ENCODE data around the gene NFKBIE. TPM values are rescaled to one million over a fixed set of nuclear protein-coding genes. Genes with fewer than 3 reads are reported as not detected.

The NFKBIE gene
- total RNA-seq, 2 experiments from 2014 or later: 22.7 to 24.8 TPM

GRCh38 chr6:44251576-44252524 lies 13.5 kb downstream of the NFKBIE start:
- peaks cover 79% of the 10 kb centered on the region for H3K4me1 Mint-ChIP-seq
- peaks cover 95% of the 10 kb centered on the region for H3K36me3 Mint-ChIP-seq
- H3K4me3 Mint-ChIP-seq: peak overlapping the region; percentile 97
- H3K9me3 Mint-ChIP-seq: no peaks in the 10 kb centered on the region
- no peak for DNase-seq
- peak overlapping the region; percentile 100 for H3K27ac Mint-ChIP-seq
- H3K27me3 Mint-ChIP-seq: peaks cover 22% of the 10 kb centered on the region

- peaks cover 88% of the 10 kb centered on the region for H3K36me3 Mint-ChIP-seq
- peaks cover 25% of the 10 kb centered on the region for H3K27me3 Mint-ChIP-seq
- H3K27ac Mint-ChIP-seq: peak overlapping the region; percentile 100
- peak overlapping the region; percentile 97 for H3K4me3 Mint-ChIP-seq
- DNase-seq: no peak
- no peaks in the 10 kb centered on the region for H3K9me3 Mint-ChIP-seq
- H3K4me1 Mint-ChIP-seq: peaks cover 74% of the 10 kb centered on the region
Measured at GRCh38 chr6:44250718-44251123, 14.6 kb downstream of the NFKBIE start.

- Mint-ChIP-seq H3K36me3 (peaks cover 83% of the 10 kb centered on the region), H3K4me1 (peaks cover 74% of the 10 kb centered on the region), H3K4me3 (peak overlapping the region; percentile 97), H3K27ac (peak overlapping the region; percentile 100), H3K9me3 (no peaks in the 10 kb centered on the region), H3K27me3 (peaks cover 25% of the 10 kb centered on the region)
- no peak for DNase-seq
Measured at GRCh38 chr6:44250067-44250717, 15.2 kb downstream of the NFKBIE start.

GRCh38 chr6:44249082-44249748 lies 16.1 kb downstream of the NFKBIE start:
- Mint-ChIP-seq H3K4me1 (peaks cover 67% of the 10 kb centered on the region), H3K9me3 (no peaks in the 10 kb centered on the region), H3K36me3 (peaks cover 74% of the 10 kb centered on the region), H3K27me3 (peaks cover 19% of the 10 kb centered on the region), H3K4me3 (peak overlapping the region; percentile 97), H3K27ac (peak overlapping the region; percentile 100)
- DNase-seq: no peak

GRCh38 chr6:44248579-44248978 lies 16.8 kb downstream of the NFKBIE start:
- Mint-ChIP-seq H3K9me3 (no peaks in the 10 kb centered on the region), H3K36me3 (peaks cover 69% of the 10 kb centered on the region), H3K4me3 (peak overlapping the region; percentile 97), H3K27ac (peak overlapping the region; percentile 100), H3K27me3 (peaks cover 19% of the 10 kb centered on the region), H3K4me1 (peaks cover 65% of the 10 kb centered on the region)
- DNase-seq: no peak

GRCh38 chr6:44247338-44248302 lies 17.7 kb downstream of the NFKBIE start:
- Mint-ChIP-seq H3K9me3 (no peaks in the 10 kb centered on the region), H3K27ac (peak overlapping the region; percentile 100), H3K36me3 (peaks cover 59% of the 10 kb centered on the region), H3K27me3 (peaks cover 19% of the 10 kb centered on the region), H3K4me3 (peak overlapping the region; percentile 97), H3K4me1 (peaks cover 55% of the 10 kb centered on the region)
- DNase-seq: peak; percentile 86

GRCh38 chr6:44246663-44247337 lies 18.6 kb downstream of the NFKBIE start, which contains the start of gene HSP90AB1:
Gene HSP90AB1, plus strand, starts transcription at chr6:44247101. Its CDS starts 1,529 bp downstream, at chr6:44248630.
- Mint-ChIP-seq H3K4me3 (peak within 1 kb of the TSS; percentile 97), H3K27me3 (peaks cover 19% of the 10 kb centered on the region), H3K27ac (peak within 1 kb of the TSS; percentile 100), H3K9me3 (no peaks in the 10 kb centered on the region), H3K36me3 (peaks cover 51% of the 10 kb centered on the region), H3K4me1 (peaks cover 48% of the 10 kb centered on the region)
- peak; percentile 95 for DNase-seq

GRCh38 chr6:44245912-44246662 lies 19.3 kb downstream of the NFKBIE start:
- peaks cover 44% of the 10 kb centered on the region for H3K36me3 Mint-ChIP-seq

GRCh38 chr6:44245391-44245911 lies 19.9 kb downstream of the NFKBIE start:
- H3K9me3 Mint-ChIP-seq: no peaks in the 10 kb centered on the region
- H3K27me3 Mint-ChIP-seq: peaks cover 19% of the 10 kb centered on the region
- peak; percentile 9 for DNase-seq
- peaks cover 36% of the 10 kb centered on the region for H3K4me1 Mint-ChIP-seq
- peak overlapping the region; percentile 100 for H3K27ac Mint-ChIP-seq
- H3K36me3 Mint-ChIP-seq: peaks cover 37% of the 10 kb centered on the region
- H3K4me3 Mint-ChIP-seq: peak overlapping the region; percentile 97

More at GRCh38 chr6:44245912-44246662, 19.3 kb downstream of the NFKBIE start:
- H3K27me3 Mint-ChIP-seq: peaks cover 19% of the 10 kb centered on the region
- DNase-seq: peak; percentile 92
- peak overlapping the region; percentile 100 for H3K27ac Mint-ChIP-seq
- no peaks in the 10 kb centered on the region for H3K9me3 Mint-ChIP-seq
- H3K4me1 Mint-ChIP-seq: peaks cover 42% of the 10 kb centered on the region
- peak overlapping the region; percentile 97 for H3K4me3 Mint-ChIP-seq

- Mint-ChIP-seq H3K9me3 (no peaks in the 10 kb centered on the region), H3K27ac (no peak overlapping the region), H3K4me3 (no peak overlapping the region), H3K36me3 (peaks cover 16% of the 10 kb centered on the region), H3K4me1 (peaks cover 18% of the 10 kb centered on the region), H3K27me3 (peaks cover 15% of the 10 kb centered on the region)
- DNase-seq: no peak
Measured at GRCh38 chr6:44243345-44243744, 22.0 kb downstream of the NFKBIE start.

GRCh38 chr6:44238687-44239350 lies 26.5 kb downstream of the NFKBIE start:
- Mint-ChIP-seq H3K36me3 (peaks cover 9% of the 10 kb centered on the region), H3K4me3 (no peak overlapping the region), H3K4me1 (peaks cover 11% of the 10 kb centered on the region), H3K27ac (peak overlapping the region; percentile 34), H3K27me3 (no peaks in the 10 kb centered on the region), H3K9me3 (no peaks in the 10 kb centered on the region)
- DNase-seq: no peak

GRCh38 chr6:44237813-44238433 lies 27.4 kb downstream of the NFKBIE start:
- no peaks in the 10 kb centered on the region for H3K9me3 Mint-ChIP-seq
- DNase-seq: peak; percentile 84
- H3K27ac Mint-ChIP-seq: peak overlapping the region; percentile 90
- peaks cover 15% of the 10 kb centered on the region for H3K4me1 Mint-ChIP-seq
- peak overlapping the region; percentile 82 for H3K4me3 Mint-ChIP-seq
- peaks cover 14% of the 10 kb centered on the region for H3K36me3 Mint-ChIP-seq
- no peaks in the 10 kb centered on the region for H3K27me3 Mint-ChIP-seq
